ENCODE measurements around the gene PCCA.

PCCA gene

GRCh38 chr13:100356426-100356825 is 267.5 kb downstream of the PCCA start:
- no peak overlapping the region for H3K27ac ChIP-seq (ENCODE audit: low read depth, low read length, severe bottlenecking)
- H3K36me3 ChIP-seq (ENCODE audit: control insufficient read depth, insufficient read depth, low read length) = no peaks in the 10 kb centered on the region
- H3K9me3 ChIP-seq (ENCODE audit: control insufficient read depth, low read length) = no peaks in the 10 kb centered on the region
- no peak overlapping the region for H3K4me3 ChIP-seq (ENCODE audit: extremely low read depth, insufficient read depth, low read length, poor library complexity, severe bottlenecking)
- no peaks in the 10 kb centered on the region for H3K4me1 ChIP-seq (ENCODE audit: control insufficient read depth, insufficient read depth, low read length, poor library complexity, severe bottlenecking)
- WGBS, 2 experiments (ENCODE audit: insufficient coverage in 2 of 2) = no CpG with 5 or more reads among the region's 1 CpG

GRCh38 chr13:100356889-100357288 is 268.0 kb downstream of the PCCA start:
- H3K27ac ChIP-seq (ENCODE audit: low read depth, low read length, severe bottlenecking) = no peak overlapping the region
- H3K9me3 ChIP-seq (ENCODE audit: control insufficient read depth, low read length) = no peaks in the 10 kb centered on the region
- H3K4me1 ChIP-seq (ENCODE audit: control insufficient read depth, insufficient read depth, low read length, poor library complexity, severe bottlenecking) = no peaks in the 10 kb centered on the region
- WGBS, 2 experiments (ENCODE audit: insufficient coverage in 2 of 2) = no CpG with 5 or more reads among the region's 3 CpGs
- no peak overlapping the region for H3K4me3 ChIP-seq (ENCODE audit: extremely low read depth, insufficient read depth, low read length, poor library complexity, severe bottlenecking)
- no peaks in the 10 kb centered on the region for H3K36me3 ChIP-seq (ENCODE audit: control insufficient read depth, insufficient read depth, low read length)

- no peaks in the 10 kb centered on the region for H3K4me1 ChIP-seq (ENCODE audit: control insufficient read depth, insufficient read depth, low read length, poor library complexity, severe bottlenecking)
- 100% methylated on average over 1 of the region's 1 CpG for WGBS, 2 experiments (ENCODE audit: insufficient coverage in 2 of 2)
- no peaks in the 10 kb centered on the region for H3K36me3 ChIP-seq (ENCODE audit: control insufficient read depth, insufficient read depth, low read length)
- no peak overlapping the region for H3K4me3 ChIP-seq (ENCODE audit: extremely low read depth, insufficient read depth, low read length, poor library complexity, severe bottlenecking)
- H3K9me3 ChIP-seq (ENCODE audit: control insufficient read depth, low read length) = no peaks in the 10 kb centered on the region
- H3K27ac ChIP-seq (ENCODE audit: low read depth, low read length, severe bottlenecking) = no peak overlapping the region
These were observed 268.9 kb downstream of the PCCA start for GRCh38 chr13:100357764-100358163.

GRCh38 chr13:100361504-100361903 is 272.6 kb downstream of the PCCA start:
- no peak overlapping the region for H3K4me3 ChIP-seq (ENCODE audit: extremely low read depth, insufficient read depth, low read length, poor library complexity, severe bottlenecking)
- H3K4me1 ChIP-seq (ENCODE audit: control insufficient read depth, insufficient read depth, low read length, poor library complexity, severe bottlenecking) = no peaks in the 10 kb centered on the region
- H3K36me3 ChIP-seq (ENCODE audit: control insufficient read depth, insufficient read depth, low read length) = no peaks in the 10 kb centered on the region
- WGBS, 2 experiments (ENCODE audit: insufficient coverage in 2 of 2) = 100% methylated on average over 1 of the region's 2 CpGs; no CpG with 5 or more reads in 1 of the 2 experiments
- no peaks in the 10 kb centered on the region for H3K9me3 ChIP-seq (ENCODE audit: control insufficient read depth, low read length)
- H3K27ac ChIP-seq (ENCODE audit: low read depth, low read length, severe bottlenecking) = no peak overlapping the region

- Histone ChIP-seq H3K4me1 (ENCODE audit: control insufficient read depth, insufficient read depth, low read length, poor library complexity, severe bottlenecking) (no peaks in the 10 kb centered on the region), H3K27ac (ENCODE audit: low read depth, low read length, severe bottlenecking) (no peak overlapping the region), H3K36me3 (ENCODE audit: control insufficient read depth, insufficient read depth, low read length) (no peaks in the 10 kb centered on the region), H3K9me3 (ENCODE audit: control insufficient read depth, low read length) (no peaks in the 10 kb centered on the region), H3K4me3 (ENCODE audit: extremely low read depth, insufficient read depth, low read length, poor library complexity, severe bottlenecking) (no peak overlapping the region)
- WGBS, 2 experiments (ENCODE audit: insufficient coverage in 2 of 2) = 100% methylated on average over 1 of the region's 2 CpGs; no CpG with 5 or more reads in 1 of the 2 experiments
These were observed 273.5 kb downstream of the PCCA start for GRCh38 chr13:100362371-100362770.

- no peaks in the 10 kb centered on the region for H3K9me3 ChIP-seq (ENCODE audit: control insufficient read depth, low read length)
- H3K36me3 ChIP-seq (ENCODE audit: control insufficient read depth, insufficient read depth, low read length) = no peaks in the 10 kb centered on the region
- peak overlapping the region; percentile 30 for H3K27ac ChIP-seq (ENCODE audit: low read depth, low read length, severe bottlenecking)
- no CpG with 5 or more reads among the region's 1 CpG for WGBS, 2 experiments (ENCODE audit: insufficient coverage in 2 of 2)
- H3K4me3 ChIP-seq (ENCODE audit: extremely low read depth, insufficient read depth, low read length, poor library complexity, severe bottlenecking) = no peak overlapping the region
- no peaks in the 10 kb centered on the region for H3K4me1 ChIP-seq (ENCODE audit: control insufficient read depth, insufficient read depth, low read length, poor library complexity, severe bottlenecking)
These were observed 273.9 kb downstream of the PCCA start for GRCh38 chr13:100362781-100363180.

- Histone ChIP-seq H3K4me1 (ENCODE audit: control insufficient read depth, insufficient read depth, low read length, poor library complexity, severe bottlenecking) (no peaks in the 10 kb centered on the region), H3K27ac (ENCODE audit: low read depth, low read length, severe bottlenecking) (peak overlapping the region; percentile 30), H3K4me3 (ENCODE audit: extremely low read depth, insufficient read depth, low read length, poor library complexity, severe bottlenecking) (no peak overlapping the region), H3K36me3 (ENCODE audit: control insufficient read depth, insufficient read depth, low read length) (no peaks in the 10 kb centered on the region), H3K9me3 (ENCODE audit: control insufficient read depth, low read length) (no peaks in the 10 kb centered on the region)
- WGBS, 2 experiments (ENCODE audit: insufficient coverage in 2 of 2) = 40 to 54% methylated on average over 2 of the region's 3 CpGs
These were observed 274.4 kb downstream of the PCCA start for GRCh38 chr13:100363285-100363711.

- Histone ChIP-seq H3K4me3 (ENCODE audit: extremely low read depth, insufficient read depth, low read length, poor library complexity, severe bottlenecking) (no peak overlapping the region), H3K36me3 (ENCODE audit: control insufficient read depth, insufficient read depth, low read length) (no peaks in the 10 kb centered on the region), H3K27ac (ENCODE audit: low read depth, low read length, severe bottlenecking) (no peak overlapping the region), H3K4me1 (ENCODE audit: control insufficient read depth, insufficient read depth, low read length, poor library complexity, severe bottlenecking) (peaks cover 1% of the 10 kb centered on the region), H3K9me3 (ENCODE audit: control insufficient read depth, low read length) (no peaks in the 10 kb centered on the region)
- 83% methylated on average over 2 of the region's 2 CpGs; no CpG with 5 or more reads in 1 of the 2 experiments for WGBS, 2 experiments (ENCODE audit: insufficient coverage in 2 of 2)
These were observed 275.0 kb downstream of the PCCA start for GRCh38 chr13:100363874-100364273.

GRCh38 chr13:100364591-100364990 is 275.7 kb downstream of the PCCA start:
- H3K27ac ChIP-seq (ENCODE audit: low read depth, low read length, severe bottlenecking) = no peak overlapping the region
- peaks cover 5% of the 10 kb centered on the region for H3K4me1 ChIP-seq (ENCODE audit: control insufficient read depth, insufficient read depth, low read length, poor library complexity, severe bottlenecking)
- no peak overlapping the region for H3K4me3 ChIP-seq (ENCODE audit: extremely low read depth, insufficient read depth, low read length, poor library complexity, severe bottlenecking)
- no peaks in the 10 kb centered on the region for H3K9me3 ChIP-seq (ENCODE audit: control insufficient read depth, low read length)
- 95 to 100% methylated on average over 3 of the region's 4 CpGs for WGBS, 2 experiments (ENCODE audit: insufficient coverage in 2 of 2)
- H3K36me3 ChIP-seq (ENCODE audit: control insufficient read depth, insufficient read depth, low read length) = no peaks in the 10 kb centered on the region

GRCh38 chr13:100365680-100366079 is 276.8 kb downstream of the PCCA start:
- Histone ChIP-seq H3K27ac (ENCODE audit: low read depth, low read length, severe bottlenecking) (no peak overlapping the region), H3K9me3 (ENCODE audit: control insufficient read depth, low read length) (no peaks in the 10 kb centered on the region), H3K36me3 (ENCODE audit: control insufficient read depth, insufficient read depth, low read length) (no peaks in the 10 kb centered on the region), H3K4me1 (ENCODE audit: control insufficient read depth, insufficient read depth, low read length, poor library complexity, severe bottlenecking) (peaks cover 5% of the 10 kb centered on the region), H3K4me3 (ENCODE audit: extremely low read depth, insufficient read depth, low read length, poor library complexity, severe bottlenecking) (no peak overlapping the region)
- 91% methylated on average over 1 of the region's 3 CpGs; no CpG with 5 or more reads in 1 of the 2 experiments for WGBS, 2 experiments (ENCODE audit: insufficient coverage in 2 of 2)

- H3K27ac ChIP-seq (ENCODE audit: low read depth, low read length, severe bottlenecking) = no peak overlapping the region
- H3K4me3 ChIP-seq (ENCODE audit: extremely low read depth, insufficient read depth, low read length, poor library complexity, severe bottlenecking) = no peak overlapping the region
- H3K9me3 ChIP-seq (ENCODE audit: control insufficient read depth, low read length) = peaks cover 16% of the 10 kb centered on the region
- H3K36me3 ChIP-seq (ENCODE audit: control insufficient read depth, insufficient read depth, low read length) = peaks cover 19% of the 10 kb centered on the region
- no peaks in the 10 kb centered on the region for H3K4me1 ChIP-seq (ENCODE audit: control insufficient read depth, insufficient read depth, low read length, poor library complexity, severe bottlenecking)
These were observed 289.6 kb downstream of the PCCA start for GRCh38 chr13:100378533-100378932.

Data from mesodermal cell (in vitro differentiated cells).